T-helper 2 cell (primary cell): ENCODE measurements around the gene RNU5D-1.

Experiments used
- DNase-seq, 5 experiments: peaks; one replicate each; pipeline versions ENCODE4 v3.0.0 to v3.0.0-alpha.2; 2012 to 2022

Gene RNU5D-1

DNA sequence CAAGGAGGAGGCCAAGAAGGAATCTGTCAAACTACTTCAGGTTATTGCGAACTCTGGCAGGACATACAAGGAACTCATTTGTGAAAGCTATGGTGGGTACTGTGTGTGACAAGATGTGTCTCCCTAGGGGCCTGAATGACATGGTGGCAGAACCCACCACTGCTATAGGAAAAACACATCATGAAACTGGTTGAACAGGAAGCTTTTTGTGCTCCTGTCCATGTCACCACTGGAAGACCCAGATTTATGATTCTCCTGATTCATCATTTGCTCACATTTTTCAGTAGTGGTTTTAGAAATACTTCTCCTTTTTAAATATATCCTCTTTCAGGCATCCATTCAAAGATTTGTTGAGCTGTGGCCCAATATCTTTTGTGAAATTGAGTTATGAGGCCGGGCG lies 32.8 kb downstream of the RNU5D-1 start:
- DNase-seq: no peak

DNA sequence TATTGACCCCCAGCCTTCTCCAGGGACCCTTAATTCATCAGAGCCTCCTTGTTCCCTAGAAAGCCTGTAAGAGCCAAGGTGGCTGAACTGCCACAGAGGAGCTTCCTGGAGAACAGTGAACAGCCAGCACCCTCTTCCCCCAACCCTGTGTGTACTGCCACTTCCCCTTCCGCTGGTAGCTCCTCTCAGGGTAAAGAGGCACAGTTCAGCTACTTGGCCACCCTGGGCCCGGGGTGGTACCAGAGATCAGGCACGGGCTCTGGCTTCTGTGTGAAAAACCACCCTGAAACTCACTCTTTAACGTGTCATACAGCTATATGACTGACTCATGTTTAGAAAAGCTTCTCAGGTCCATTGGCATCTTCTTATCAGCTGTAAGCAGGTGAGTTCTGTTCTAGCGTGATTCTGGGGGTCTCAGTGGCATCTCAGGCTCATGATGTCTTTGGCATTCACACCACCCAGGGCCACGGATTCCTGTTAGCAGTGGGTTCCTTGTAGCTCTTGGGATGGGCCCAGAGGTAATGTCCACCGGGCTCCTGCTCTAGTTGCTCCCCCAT lies 34.1 kb downstream of the RNU5D-1 start:
- peak in 2 of 5 experiments; percentile 20 to 74 for DNase-seq

DNA sequence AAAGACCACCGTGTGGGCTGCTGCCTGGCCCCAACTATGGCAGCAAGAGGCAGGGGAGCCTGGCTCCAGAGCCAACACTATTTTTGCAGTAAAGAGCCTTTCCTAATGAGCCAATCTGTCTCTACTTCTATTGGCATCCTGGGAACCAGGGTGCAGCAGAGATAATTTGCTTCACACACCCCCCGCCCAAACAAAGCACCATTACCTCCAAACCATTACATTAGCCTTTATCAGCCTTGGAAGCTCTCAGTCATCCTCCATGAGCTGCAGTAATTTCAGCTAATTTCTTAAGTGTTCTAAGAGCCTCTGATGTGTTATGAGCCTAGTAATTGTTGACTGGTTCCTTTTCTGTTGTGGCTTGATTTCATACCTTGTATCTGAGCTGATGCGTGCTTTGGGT lies 34.9 kb downstream of the RNU5D-1 start:
- DNase-seq: no peak

DNA sequence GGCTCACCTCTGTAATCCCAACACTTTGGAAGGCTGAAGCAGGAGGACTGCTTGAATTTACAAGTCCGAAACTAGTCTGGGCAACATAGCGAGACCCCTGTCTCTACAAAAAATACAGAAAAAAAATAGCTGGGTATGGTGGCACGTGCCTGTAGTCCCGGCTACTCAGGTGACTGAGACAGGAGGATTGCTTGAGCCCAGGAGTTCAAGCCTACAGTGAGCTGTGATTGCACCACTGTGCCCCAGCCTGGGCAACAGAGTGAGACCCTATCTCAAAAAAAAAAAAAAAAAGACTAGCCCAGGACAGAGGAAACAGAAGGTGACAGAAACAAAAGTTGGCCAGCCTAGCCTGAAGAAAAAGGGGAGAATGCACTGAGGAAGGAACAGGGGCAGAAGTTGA lies 35.3 kb downstream of the RNU5D-1 start:
- DNase-seq: no peak

DNA sequence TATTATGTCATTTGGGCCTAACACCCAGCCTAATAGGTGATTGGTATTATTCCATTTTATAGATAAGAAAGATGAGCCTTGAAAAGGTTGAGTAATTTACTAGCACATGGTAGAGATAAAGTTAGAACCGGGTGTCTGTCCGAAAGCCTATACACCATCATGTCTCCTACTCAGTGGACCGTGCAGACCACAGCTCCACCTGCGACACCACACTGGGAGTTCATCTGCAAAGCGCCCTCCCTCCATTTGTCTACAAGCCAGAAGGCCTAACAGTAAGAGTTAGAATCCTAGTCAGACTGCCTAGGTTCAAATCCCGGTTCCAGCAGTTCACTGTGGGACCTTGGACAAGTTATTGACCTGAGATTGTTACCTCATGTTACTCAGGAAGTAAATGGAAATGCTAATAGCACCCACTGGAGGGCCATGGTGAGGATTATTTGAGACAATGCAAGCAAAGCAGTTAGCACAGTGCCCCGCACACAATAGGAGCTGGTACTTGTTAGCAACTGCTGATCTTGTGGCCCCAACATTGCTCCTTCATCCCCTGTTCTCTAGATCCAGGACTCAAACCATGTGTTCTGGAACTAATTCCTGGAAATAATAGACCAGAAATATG lies 36.0 kb downstream of the RNU5D-1 start:
- no peak for DNase-seq

DNA sequence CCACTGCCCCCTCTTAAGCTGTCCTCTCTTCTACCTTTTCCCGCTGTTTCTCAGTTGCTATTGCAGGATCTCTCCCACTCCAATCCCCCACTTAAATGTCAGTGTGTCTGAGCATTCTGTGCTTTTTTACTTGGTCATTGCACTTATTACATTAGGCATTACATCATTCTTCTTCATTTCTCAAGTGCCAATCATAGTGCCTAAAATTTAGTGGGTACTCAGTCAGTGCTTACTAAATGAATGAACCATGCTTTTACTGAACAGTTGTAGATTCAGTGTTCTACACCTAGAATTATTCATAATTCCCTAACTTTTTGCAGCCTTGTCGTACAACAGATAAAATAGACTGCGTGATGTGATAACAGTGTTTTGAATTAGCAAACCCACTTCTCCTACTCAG lies 37.1 kb downstream of the RNU5D-1 start:
- no peak for DNase-seq

DNA sequence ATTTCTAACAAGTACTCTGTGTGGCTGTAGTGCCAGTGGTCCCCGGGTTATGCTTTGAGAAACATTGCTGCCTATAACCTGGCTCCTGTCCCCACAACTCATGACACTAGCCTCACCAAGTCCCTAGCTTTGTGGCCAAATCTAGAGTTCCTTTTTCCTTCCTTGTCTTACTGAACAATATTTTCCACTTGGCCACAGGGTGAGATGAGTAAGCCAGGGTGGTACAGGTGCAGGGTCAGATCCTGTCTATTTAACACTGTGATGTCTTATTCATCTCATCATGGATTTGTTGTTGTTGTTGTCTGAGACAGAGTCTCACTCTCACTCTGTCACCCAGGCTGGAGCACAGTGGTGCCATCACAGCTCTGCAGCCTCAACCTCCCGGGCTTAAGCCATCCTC lies 37.8 kb downstream of the RNU5D-1 start:
- DNase-seq: no peak

DNA sequence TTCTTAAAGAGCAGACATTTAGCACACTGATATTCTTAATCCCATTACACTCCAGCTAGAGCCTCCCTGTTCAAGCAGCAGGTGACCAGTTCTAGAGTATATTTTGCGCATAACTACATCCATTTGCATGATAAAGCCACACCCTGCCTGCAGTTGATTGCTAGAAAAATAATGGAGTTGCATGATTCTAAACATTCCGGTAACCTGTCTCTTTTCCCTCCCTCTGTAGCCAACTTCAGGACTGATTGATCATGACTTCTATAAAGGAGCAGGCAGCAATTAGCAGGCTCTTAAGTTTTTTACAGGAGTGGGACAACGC lies 41.6 kb downstream of the RNU5D-1 start:
- DNase-seq: no peak

DNA sequence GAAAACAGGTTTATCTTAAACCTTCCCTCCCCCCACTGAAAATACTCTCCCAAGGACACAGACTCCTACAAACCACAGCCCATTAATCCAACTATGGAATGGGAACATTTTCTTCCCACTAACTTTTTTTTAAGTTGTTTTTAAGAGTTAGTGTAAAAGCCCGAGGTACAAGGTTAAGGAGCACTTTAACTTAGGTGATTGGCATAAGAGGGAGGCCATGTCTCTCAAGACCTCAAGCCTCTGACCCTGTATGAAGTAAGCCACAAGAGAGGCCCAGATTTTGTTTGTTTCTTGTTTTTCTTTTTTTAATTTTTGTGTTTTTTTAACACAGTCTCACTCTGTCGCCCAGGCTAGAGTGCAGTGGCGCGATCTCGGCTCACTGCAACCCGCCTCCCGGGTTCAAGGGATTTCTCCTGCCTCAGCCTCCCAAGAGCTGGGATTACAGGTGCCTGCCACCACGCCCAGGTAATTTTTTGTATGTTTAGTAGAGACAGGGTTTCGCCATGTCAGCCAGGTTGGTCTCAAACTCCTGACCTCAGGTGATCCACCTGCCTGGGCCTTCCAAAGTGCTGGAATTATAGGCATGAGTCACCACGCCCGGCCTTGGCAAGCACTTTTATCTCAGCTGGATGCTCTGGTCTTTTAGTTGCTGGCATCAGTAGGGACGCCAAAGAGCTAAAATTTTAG lies 42.1 kb downstream of the RNU5D-1 start:
- no peak for DNase-seq

DNA sequence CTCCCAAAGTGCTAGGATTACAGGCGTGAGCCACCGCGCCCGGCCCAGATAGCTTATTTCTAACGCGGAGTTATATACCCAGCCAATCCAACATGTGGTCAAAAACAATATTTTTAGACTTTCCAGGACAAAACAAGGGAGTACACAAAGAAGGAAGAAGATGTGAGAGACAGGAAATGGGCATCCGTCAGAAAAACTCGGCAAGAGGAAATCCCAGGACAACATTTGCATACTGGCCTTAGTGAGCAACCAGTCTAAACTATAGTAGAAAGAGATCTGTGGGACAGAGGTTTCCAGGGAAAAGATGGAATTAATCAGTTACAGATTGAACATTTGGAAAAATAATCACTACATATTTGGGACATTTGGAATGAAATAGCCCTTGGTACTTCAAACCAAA lies 45.1 kb downstream of the RNU5D-1 start:
- no peak for DNase-seq

DNA sequence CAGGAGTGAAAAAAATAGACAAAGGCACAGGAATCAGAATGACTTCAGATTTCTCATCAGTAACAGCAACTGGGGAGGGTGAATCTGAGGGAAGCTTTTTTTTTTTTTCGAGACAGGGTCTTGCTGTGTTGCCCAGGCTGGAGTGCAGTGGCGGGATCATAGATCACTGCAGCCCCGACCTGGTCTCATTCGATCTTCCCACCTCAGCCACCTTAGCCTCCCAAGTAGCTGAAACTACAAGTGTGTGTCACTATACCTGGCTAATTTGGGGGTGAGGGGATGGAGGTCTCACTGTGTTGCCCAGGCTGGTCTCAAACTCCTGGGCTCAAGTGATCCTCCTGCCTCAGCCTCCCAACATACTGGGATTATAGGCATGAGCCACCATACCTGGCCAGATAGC lies 45.8 kb downstream of the RNU5D-1 start:
- DNase-seq: no peak

DNA sequence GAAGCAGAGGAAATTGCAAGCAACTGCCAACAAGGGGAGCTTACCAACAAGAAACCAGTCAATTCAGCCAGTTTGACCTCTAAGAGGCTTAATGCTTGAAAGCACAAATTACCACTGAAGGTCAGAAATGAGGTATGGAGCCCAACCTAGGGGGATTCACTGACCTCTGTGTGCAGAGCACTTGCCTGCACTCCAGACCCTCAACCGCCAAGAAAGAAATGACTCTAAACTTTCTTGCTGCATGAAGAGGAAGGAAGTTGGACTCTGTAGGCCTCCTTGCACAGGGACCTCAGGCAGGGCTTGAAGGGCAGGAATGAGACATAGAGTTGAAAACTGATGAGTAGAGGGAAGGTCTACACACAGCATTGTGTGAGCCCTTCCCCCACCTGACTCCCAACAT lies 46.4 kb downstream of the RNU5D-1 start:
- DNase-seq: peak in 1 of 5 experiments; percentile 29

DNA sequence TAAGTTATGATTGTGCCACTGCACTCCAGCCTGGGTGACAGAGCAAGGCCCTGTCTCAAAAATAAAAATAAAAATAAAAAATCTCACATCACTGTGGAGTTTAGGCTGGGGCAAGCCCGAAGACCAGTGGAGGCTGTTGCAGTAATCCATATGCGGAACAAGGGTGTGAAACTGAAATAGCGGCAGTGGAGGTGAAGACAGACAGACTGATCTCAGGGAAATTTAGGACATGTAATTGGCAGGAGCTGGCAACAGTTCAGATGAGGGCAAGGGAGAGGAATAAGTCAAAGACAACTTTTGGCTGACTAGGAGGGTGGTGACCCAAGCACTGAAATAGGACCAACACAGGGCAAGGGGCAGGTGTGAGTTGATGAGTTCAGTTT lies 48.1 kb downstream of the RNU5D-1 start:
- DNase-seq: no peak

DNA sequence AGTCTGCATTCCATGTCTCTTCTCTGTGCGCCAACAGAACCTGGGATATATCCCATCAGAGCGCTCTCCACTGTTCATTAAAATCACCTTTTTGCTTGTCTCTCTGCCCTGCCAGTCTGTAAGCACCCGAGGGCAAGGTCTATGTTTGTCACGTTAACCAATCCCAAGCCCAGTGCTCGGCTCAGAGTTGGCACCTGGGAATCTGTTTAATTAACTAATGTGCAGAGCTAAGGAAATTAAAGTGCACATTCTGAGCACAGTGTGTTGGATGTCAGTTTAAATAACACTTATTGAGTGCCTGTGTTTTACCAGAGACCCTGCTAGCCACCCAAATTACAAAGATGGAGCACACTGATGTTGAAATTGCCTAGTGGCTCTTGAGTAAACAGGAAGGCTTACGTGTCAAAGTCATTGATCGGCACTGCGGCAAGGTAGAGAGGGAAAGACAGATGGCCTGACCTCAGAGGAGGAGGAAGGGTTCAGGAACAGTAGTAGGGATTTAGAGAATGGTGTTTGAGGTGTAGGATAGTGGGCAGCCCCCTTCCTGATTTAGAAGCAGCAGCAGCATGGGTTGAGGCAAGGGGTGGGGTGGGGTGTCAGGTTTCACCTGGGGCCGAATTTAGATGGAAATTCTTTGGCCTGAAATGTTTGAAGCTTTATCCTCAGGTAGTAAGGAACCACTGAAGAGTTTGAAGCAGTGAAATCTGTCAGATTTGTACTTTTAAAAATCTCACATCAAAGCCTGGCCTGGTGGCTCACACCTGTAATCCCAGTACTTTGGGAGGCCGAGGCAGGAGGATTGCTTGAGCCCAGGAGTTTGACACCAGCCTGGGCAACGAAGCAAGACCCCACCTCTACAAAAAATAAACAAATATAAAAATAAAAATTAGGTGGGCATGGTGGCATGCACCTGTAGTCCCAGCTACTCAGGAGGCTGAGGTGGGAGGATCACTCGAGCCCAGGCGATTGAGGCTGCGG lies 48.8 kb downstream of the RNU5D-1 start:
- DNase-seq: no peak
